ENCODE results near the gene MAPRE3.

Gene MAPRE3

GRCh38 chr2:27025281-27025800, 54.9 kb downstream of the MAPRE3 start:
- TF ChIP-seq CTCF (IDR thresholded peaks at IDR 0.05; ENCODE audit: low read depth, low read length) (no peak), EZH2phosphoT487 (IDR thresholded peaks at IDR 0.05; ENCODE audit: low read depth) (no peak)
- no peak overlapping the region for H3K4me2 ChIP-seq (ENCODE audit: low read length)
- H3K36me3 ChIP-seq (replicated peaks; ENCODE audit: low read depth, low read length), result peaks cover 9% of the 10 kb centered on the region
- H3K27ac ChIP-seq (ENCODE audit: low read length), result no peak overlapping the region
- no peaks in the 10 kb centered on the region for H3K4me1 ChIP-seq (ENCODE audit: low read length)
- peaks cover 11% of the 10 kb centered on the region for H4K20me1 ChIP-seq (ENCODE audit: insufficient read depth, low read length)
- no peak overlapping the region for H2AFZ ChIP-seq (ENCODE audit: low read depth, low read length)
- no peaks in the 10 kb centered on the region for H3K79me2 ChIP-seq (ENCODE audit: low read length)
- peaks cover 5% of the 10 kb centered on the region; the same call in 1 of the 2 replicates for H3K27me3 ChIP-seq (ENCODE audit: low read depth, low read length)
- no peak overlapping the region for H3K4me3 ChIP-seq (ENCODE audit: low read length)
- H3K9ac ChIP-seq (ENCODE audit: low read length), result no peak overlapping the region
- H3K9me3 ChIP-seq (ENCODE audit: insufficient read depth, low read length), result no peaks in the 10 kb centered on the region

DNA sequence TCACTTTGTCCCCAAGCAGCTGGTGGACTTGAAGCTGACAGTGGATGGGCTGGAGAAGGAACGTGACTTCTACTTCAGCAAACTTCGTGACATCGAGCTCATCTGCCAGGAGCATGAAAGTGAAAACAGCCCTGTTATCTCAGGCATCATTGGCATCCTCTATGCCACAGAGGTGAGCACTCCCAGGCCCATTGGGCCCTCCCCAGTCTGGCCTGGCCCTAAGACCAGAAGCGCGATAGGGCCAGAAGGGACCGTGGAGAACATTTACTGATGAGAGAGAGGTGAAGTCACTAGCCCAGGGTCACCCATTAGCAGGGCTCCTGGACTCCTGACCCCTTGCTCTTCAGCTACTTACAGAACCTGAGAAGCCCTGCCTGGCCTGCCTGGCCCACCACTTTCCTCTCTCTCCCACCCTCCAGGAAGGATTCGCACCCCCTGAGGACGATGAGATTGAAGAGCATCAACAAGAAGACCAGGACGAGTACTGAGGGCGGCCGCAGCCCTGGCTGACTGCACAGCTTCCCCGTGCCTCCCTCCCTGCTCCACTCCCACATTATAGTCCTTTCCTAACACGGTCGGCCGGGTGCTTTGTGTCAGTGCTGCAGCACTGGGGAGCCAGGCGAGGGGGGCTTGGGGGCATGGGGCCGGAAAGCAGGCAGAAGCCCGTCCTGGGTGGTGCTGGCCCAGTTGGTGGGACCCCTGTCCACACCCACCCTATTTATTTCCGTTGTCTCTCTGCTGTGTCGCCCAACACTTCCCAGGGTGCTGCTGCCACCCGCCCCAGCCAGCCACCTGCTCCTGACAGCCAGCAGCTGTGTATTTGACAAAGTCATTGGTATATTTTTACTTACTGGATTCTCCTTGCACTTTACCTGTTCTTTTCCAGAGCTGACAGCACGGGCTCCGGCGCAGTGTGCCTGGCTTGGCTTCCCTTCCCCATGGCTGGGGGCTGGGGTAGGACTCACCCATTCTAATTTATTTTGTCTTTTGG, 55.7 kb downstream of the MAPRE3 start:
- no peak overlapping the region for H3K27ac ChIP-seq (ENCODE audit: low read length)
- peaks cover 11% of the 10 kb centered on the region for H4K20me1 ChIP-seq (ENCODE audit: insufficient read depth, low read length)
- no peak overlapping the region for H3K4me2 ChIP-seq (ENCODE audit: low read length)
- peaks cover 4% of the 10 kb centered on the region; the same call in 1 of the 2 replicates for H3K27me3 ChIP-seq (ENCODE audit: low read depth, low read length)
- H3K4me3 ChIP-seq (ENCODE audit: low read length), result no peak overlapping the region
- no peak overlapping the region for H3K9ac ChIP-seq (ENCODE audit: low read length)
- no peak overlapping the region for H2AFZ ChIP-seq (ENCODE audit: low read depth, low read length)
- TF ChIP-seq CTCF (IDR thresholded peaks at IDR 0.05; ENCODE audit: low read depth, low read length), result no peak
- no peak for TF ChIP-seq EZH2phosphoT487 (IDR thresholded peaks at IDR 0.05; ENCODE audit: low read depth)
- no peaks in the 10 kb centered on the region for H3K79me2 ChIP-seq (ENCODE audit: low read length)
- H3K4me1 ChIP-seq (ENCODE audit: low read length), result no peaks in the 10 kb centered on the region
- H3K36me3 ChIP-seq (replicated peaks; ENCODE audit: low read depth, low read length), result peaks cover 9% of the 10 kb centered on the region
- H3K9me3 ChIP-seq (ENCODE audit: insufficient read depth, low read length), result no peaks in the 10 kb centered on the region

DNA sequence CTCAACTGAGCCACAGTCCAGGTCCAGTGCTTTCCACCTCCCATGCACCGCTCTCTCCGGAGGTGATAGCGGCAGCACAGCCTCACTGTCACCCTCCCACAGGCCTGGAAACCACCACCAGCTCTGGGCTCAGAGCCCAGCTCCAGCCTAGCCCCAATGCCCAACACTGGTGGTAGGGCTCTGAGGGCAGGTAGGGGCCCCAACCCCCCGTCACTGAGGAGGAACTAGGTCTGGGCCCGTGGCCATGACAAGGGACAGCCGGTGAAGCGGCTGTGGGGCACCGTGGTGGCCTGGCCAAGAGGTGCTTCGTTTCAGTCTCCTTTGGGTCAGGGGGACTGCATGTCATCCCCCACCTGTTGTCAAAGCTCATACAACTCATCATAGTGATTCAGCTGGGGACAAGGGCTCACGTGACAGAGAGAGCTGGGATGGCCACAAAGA, 56.8 kb downstream of the MAPRE3 start:
- Histone ChIP-seq H3K4me2 (ENCODE audit: low read length) (no peak overlapping the region), H3K9ac (ENCODE audit: low read length) (no peak overlapping the region), H3K4me3 (ENCODE audit: low read length) (no peak overlapping the region), H3K27me3 (ENCODE audit: low read depth, low read length) (no peaks in the 10 kb centered on the region), H3K4me1 (ENCODE audit: low read length) (peaks cover 8% of the 10 kb centered on the region; the same call in 1 of the 2 replicates), H3K27ac (ENCODE audit: low read length) (no peak overlapping the region), H3K36me3 (replicated peaks; ENCODE audit: low read depth, low read length) (peaks cover 13% of the 10 kb centered on the region), H3K79me2 (ENCODE audit: low read length) (peaks cover 9% of the 10 kb centered on the region; the same call in 1 of the 2 replicates), H3K9me3 (ENCODE audit: insufficient read depth, low read length) (no peaks in the 10 kb centered on the region), H2AFZ (ENCODE audit: low read depth, low read length) (no peak overlapping the region), H4K20me1 (ENCODE audit: insufficient read depth, low read length) (peaks cover 11% of the 10 kb centered on the region)
- no peak for TF ChIP-seq EZH2phosphoT487 (IDR thresholded peaks at IDR 0.05; ENCODE audit: low read depth)
- no peak for TF ChIP-seq CTCF (IDR thresholded peaks at IDR 0.05; ENCODE audit: low read depth, low read length)

- Histone ChIP-seq H3K4me1 (ENCODE audit: low read length) (peaks cover 13% of the 10 kb centered on the region), H3K4me3 (ENCODE audit: low read length) (no peak overlapping the region), H2AFZ (ENCODE audit: low read depth, low read length) (no peak overlapping the region), H3K79me2 (ENCODE audit: low read length) (peaks cover 25% of the 10 kb centered on the region), H4K20me1 (ENCODE audit: insufficient read depth, low read length) (peaks cover 11% of the 10 kb centered on the region), H3K9me3 (ENCODE audit: insufficient read depth, low read length) (no peaks in the 10 kb centered on the region), H3K27me3 (ENCODE audit: low read depth, low read length) (no peaks in the 10 kb centered on the region), H3K4me2 (ENCODE audit: low read length) (no peak overlapping the region), H3K9ac (ENCODE audit: low read length) (no peak overlapping the region), H3K27ac (ENCODE audit: low read length) (no peak overlapping the region), H3K36me3 (replicated peaks; ENCODE audit: low read depth, low read length) (peaks cover 16% of the 10 kb centered on the region)
- TF ChIP-seq CTCF (IDR thresholded peaks at IDR 0.05; ENCODE audit: low read depth, low read length) (no peak), EZH2phosphoT487 (IDR thresholded peaks at IDR 0.05; ENCODE audit: low read depth) (no peak)
Observed at GRCh38 chr2:27029051-27029450, 58.6 kb downstream of the MAPRE3 start.
